Measurements from ENCODE around the gene SLC10A3. TPM values are rescaled to one million over a fixed set of nuclear protein-coding genes. Genes with fewer than 3 reads are reported as not detected.

The SLC10A3 gene
- total and polyA plus RNA-seq, 2 donors from 2014 or later: 19.0 to 27.3 TPM

GRCh38 chrX:154443992-154444754, 46.3 kb downstream of the SLC10A3 start, which contains the start of gene FAM50A:
Gene FAM50A, plus strand, starts transcription at chrX:154444141. Its CDS starts 95 bp downstream, at chrX:154444236.
- peaks cover 0 to 10% (median 0%) of the 10 kb centered on the region in 3 donors for H3K4me1 ChIP-seq (ENCODE audit: control insufficient read depth in 2 of 3, insufficient read depth in 2 of 3, low read depth in 1 of 3, low read length in 3 of 3)
- no peaks in the 10 kb centered on the region for H3K27me3 ChIP-seq (ENCODE audit: control insufficient read depth, insufficient read depth, low read length)
- peak within 1 kb of the TSS in 2 of 3 donors; percentile 48 to 55 for H3K4me3 ChIP-seq (ENCODE audit: low read length in 3 of 3)
- no peaks in the 10 kb centered on the region for H3K9me3 ChIP-seq (ENCODE audit: control insufficient read depth in 2 of 3, insufficient read depth in 1 of 3, low read length in 3 of 3)
- no peak for TF ChIP-seq CTCF (IDR thresholded peaks at IDR 0.05; ENCODE audit: borderline replicate concordance, extremely low read depth, insufficient read depth)
- intact Hi-C loops (cut with DNase I): no loop called here
- peak within 1 kb of the TSS in 2 of 3 donors; percentile 48 to 55 for H3K9ac ChIP-seq (ENCODE audit: low read length in 3 of 3)
- H3K36me3 ChIP-seq (ENCODE audit: control insufficient read depth in 2 of 3, insufficient read depth in 3 of 3, low read length in 3 of 3): peaks cover 0 to 12% (median 7%) of the 10 kb centered on the region in 3 donors
- FAIRE-seq (no peak), DNase-seq (peak; percentile 66 to 92 (median 80))
- peak within 1 kb of the TSS; percentile 53 to 86 for H3K27ac ChIP-seq (ENCODE audit: low read depth in 2 of 2, low read length in 2 of 2)

- H3K27ac ChIP-seq (ENCODE audit: low read depth in 2 of 2, low read length in 2 of 2): peak overlapping the region; percentile 53 to 86
- intact Hi-C loops (cut with DNase I): no loop called here
- peak overlapping the region in 2 of 3 donors; percentile 16 to 51 for H3K9ac ChIP-seq (ENCODE audit: low read length in 3 of 3)
Measured at GRCh38 chrX:154443479-154443910, 46.9 kb downstream of the SLC10A3 start.

GRCh38 chrX:154441984-154442707, 48.3 kb downstream of the SLC10A3 start:
- DNase-seq (peak in 1 of 5 donors; percentile 69), FAIRE-seq (no peak)
- peaks cover 0 to 7% (median 3%) of the 10 kb centered on the region in 3 donors for H3K36me3 ChIP-seq (ENCODE audit: control insufficient read depth in 2 of 3, insufficient read depth in 3 of 3, low read length in 3 of 3)
- H3K9ac ChIP-seq (ENCODE audit: low read length in 3 of 3): no peak overlapping the region
- no peaks in the 10 kb centered on the region for H3K9me3 ChIP-seq (ENCODE audit: control insufficient read depth in 2 of 3, insufficient read depth in 1 of 3, low read length in 3 of 3)
- H3K4me1 ChIP-seq (ENCODE audit: control insufficient read depth in 2 of 3, insufficient read depth in 2 of 3, low read depth in 1 of 3, low read length in 3 of 3): peaks cover 0 to 20% (median 3%) of the 10 kb centered on the region in 3 donors
- no peak for TF ChIP-seq CTCF (IDR thresholded peaks at IDR 0.05; ENCODE audit: borderline replicate concordance, extremely low read depth, insufficient read depth)
- no peaks in the 10 kb centered on the region for H3K27me3 ChIP-seq (ENCODE audit: control insufficient read depth, insufficient read depth, low read length)
- H3K27ac ChIP-seq (ENCODE audit: low read depth in 2 of 2, low read length in 2 of 2): no peak overlapping the region
- intact Hi-C loops (cut with DNase I): no loop called here
- no peak overlapping the region for H3K4me3 ChIP-seq (ENCODE audit: low read length in 3 of 3)

More at GRCh38 chrX:154443479-154443910, 46.9 kb downstream of the SLC10A3 start:
- Histone ChIP-seq H3K4me3 (ENCODE audit: low read length in 3 of 3) (peak overlapping the region in 1 of 3 donors; percentile 25), H3K9me3 (ENCODE audit: control insufficient read depth in 2 of 3, insufficient read depth in 1 of 3, low read length in 3 of 3) (no peaks in the 10 kb centered on the region), H3K4me1 (ENCODE audit: control insufficient read depth in 2 of 3, insufficient read depth in 2 of 3, low read depth in 1 of 3, low read length in 3 of 3) (peaks cover 0 to 13% (median 0%) of the 10 kb centered on the region in 3 donors), H3K36me3 (ENCODE audit: control insufficient read depth in 2 of 3, insufficient read depth in 3 of 3, low read length in 3 of 3) (peaks cover 0 to 7% (median 4%) of the 10 kb centered on the region in 3 donors), H3K27me3 (ENCODE audit: control insufficient read depth, insufficient read depth, low read length) (no peaks in the 10 kb centered on the region)
- DNase-seq: peak in 3 of 5 donors; percentile 16 to 65 (median 53)
- no peak for TF ChIP-seq CTCF (IDR thresholded peaks at IDR 0.05; ENCODE audit: borderline replicate concordance, extremely low read depth, insufficient read depth)
- FAIRE-seq: no peak
